ENCODE measurements around the gene L1CAM.
A peak's percentile ranks its signal among the peaks of the same experiment; 100 is the strongest.

The L1CAM gene

DNA sequence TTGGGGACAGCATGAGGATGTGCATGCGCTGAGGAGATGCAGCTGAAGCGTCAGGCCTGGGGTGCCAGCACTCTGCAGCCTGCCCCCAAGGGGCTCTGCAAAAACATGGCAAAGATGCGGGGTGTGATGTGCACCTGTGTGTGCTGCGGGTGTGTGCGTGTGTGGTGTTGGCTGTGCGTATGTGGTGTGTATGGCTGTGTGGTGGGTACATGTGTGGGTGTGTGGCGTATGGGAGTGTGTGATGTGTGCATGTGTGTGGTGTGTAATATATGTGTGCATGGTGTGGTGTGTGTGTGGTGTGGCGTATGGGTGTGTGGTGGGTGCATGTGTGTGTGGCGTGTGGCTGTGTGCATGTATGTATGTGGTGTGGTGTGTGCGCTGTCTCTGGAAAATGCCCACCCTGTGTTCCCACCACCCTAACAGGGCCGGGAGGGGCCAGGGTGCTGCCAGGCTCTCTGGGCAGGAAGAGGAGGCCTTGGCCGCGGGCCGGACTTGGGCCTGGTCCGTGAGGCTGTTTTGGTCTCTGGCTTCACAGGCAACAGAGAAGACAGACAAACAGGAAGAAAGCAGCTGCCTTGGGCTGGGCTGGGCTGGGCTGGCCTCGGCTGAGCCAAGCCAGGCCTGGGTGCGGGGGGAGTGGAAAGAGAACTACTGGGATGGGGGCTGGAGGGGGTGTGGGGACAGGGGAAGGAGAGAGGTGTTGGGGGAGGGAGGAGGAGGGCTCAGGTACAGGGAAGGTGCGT lies 17.4 kb upstream of the L1CAM start:
- DNase-seq = no peak

DNA sequence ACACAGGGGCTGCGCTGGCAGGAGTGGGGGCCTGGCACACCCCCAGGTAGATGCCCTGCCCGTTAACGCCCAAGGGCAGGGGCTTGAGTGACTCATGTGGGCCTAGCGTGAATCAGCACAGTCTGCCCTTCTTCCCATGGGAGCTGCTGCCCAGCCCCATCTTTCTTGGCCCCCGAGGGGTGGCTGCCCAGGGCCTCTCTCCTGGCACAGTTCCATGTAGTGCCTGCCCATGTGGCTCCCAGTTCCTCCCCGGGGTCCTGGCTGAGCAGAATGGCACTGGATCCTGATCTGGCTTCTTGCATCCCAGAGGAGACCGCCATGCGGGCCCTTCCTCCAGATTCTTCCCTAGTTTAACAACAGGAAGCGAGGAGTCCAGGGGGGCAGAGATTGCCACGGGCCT lies 16.4 kb upstream of the L1CAM start:
- DNase-seq = no peak

DNA sequence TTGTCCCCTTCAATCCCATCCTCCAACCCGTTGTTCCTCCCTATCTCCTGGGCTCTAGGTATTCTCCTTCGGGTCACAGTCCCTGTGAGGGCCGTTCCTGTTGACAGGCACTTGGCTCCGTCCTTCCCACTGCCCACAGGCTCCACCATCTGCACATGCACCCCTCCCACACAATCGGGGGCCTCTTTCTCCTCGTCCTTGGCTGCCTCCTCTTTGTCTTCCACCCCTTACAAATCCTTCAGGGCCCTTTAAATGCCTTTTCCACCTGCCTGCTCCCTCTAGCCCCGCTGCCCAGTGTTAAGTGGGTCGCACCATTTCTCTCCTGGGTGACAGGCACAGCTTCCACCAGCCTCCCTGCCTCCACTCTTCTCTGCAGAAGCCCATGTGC lies 15.8 kb upstream of the L1CAM start:
- no peak for DNase-seq

DNA sequence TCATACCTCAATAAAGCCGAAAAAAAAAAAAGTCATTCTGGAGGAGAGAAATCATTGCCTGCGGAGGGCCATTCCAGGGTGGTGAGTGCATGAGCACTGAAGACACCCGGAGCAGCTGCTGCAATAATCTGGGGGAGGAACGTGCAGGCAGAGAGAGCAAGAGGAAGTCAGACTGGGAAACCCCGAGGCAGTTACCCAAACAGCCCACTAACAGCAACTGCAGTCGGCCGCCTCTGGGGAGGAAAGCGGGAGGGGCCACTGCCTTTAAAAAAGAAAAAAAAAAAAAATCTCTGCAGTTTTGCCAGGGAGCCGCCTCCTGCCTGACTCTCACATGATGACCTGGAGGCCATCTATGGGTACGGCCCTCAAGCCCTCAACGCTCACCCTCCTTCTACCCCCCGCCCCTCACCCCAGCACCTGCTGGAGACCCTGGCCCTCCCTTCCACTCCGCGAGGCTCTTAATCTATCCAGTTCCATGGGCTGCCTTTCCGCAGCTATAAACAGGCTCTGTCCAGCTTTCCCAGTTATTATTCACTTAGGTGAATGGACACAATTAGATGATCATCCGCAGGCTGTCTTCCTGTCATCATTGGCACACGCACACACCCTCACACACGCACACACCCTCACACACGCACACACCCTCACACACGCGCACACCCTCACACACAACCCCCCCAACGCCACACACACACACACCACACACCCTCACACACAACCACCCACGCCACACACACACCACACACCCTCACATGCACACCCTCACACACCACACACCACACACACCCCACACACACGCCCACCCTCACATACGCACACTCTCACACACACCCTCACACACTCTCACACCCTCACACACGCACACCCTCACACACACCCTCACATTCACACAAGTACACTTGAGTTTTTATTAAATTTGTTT lies 15.1 kb upstream of the L1CAM start:
- peak in 2 of 4 experiments; percentile 18 to 33 for DNase-seq

DNA sequence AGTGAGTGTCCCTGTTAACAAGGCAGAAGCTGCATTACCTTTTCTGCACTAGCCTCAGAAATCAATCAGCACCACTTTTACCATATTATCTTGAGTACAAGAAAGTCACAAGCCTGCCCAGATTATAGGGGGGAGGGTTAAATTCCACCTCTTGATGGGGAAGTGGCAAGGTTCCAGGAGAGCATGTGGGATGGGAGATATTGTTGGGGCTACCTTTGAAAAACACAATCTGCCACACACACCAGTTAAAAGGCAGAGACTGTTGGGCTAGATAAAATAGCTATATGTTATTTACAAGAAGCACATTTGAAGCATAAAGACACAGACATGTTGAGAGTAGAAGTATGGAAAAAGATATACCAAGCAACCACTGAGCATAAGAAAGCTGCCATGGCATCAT lies 11.9 kb upstream of the L1CAM start:
- no peak for DNase-seq

DNA sequence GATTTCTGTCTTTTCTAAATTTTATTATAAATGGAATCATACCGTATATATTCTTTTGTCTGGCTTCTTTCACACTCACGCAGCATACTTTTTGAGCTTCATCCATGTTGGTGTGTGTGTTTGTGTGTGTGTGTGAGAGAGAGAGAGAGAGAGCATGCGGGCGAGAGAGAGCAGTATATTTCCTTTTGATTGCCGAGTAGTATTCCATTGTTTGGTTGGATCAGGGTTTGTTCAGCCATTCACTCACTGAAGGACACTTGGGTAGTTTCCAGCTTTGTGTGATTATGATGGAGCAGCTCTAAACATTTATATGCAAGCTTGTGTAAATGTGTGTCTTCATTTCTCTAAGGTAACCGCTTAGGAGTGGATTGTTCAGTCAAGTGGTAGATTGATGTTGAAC lies 3.1 kb upstream of the L1CAM start:
- DNase-seq = no peak

DNA sequence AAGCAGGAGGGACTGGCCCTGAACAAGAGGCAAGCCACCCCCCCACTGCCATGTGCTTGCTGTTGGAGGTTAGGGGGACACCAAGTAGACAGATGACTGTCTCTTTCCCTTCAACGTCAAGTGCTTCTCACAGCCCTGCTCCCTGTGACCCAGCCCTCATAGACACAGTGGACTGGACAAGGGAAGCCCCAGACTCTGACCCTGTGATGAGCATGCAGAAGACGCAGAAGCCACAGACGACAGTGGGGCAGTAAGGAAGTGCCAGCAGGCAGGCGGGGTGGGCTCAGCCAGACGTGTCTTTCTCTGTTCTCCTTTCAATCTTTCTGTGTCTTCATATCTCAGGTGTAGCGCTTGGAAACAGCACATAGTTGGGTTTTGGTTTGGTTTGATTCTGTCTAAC lies 2.4 kb upstream of the L1CAM start:
- no peak for DNase-seq

DNA sequence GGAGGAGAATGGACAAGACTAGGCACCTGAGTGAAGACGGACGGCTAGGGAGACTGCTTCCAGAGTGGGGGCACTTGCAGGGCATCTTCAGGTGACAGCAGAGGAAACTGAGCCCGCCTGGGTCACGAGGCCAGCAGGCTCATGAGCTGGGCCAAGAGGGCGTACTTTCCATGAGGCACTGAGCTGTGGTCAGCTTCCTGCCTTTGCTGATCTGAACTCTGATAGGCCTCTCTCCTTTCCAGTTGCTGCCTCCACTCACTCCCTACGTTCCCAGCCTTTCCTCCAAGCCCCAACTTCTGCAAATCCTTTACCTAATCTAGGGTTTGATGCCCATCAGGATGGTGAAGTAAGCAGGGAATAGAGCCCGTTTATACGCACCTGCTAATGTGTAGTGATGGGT lies 1.4 kb upstream of the L1CAM start:
- DNase-seq = no peak

DNA sequence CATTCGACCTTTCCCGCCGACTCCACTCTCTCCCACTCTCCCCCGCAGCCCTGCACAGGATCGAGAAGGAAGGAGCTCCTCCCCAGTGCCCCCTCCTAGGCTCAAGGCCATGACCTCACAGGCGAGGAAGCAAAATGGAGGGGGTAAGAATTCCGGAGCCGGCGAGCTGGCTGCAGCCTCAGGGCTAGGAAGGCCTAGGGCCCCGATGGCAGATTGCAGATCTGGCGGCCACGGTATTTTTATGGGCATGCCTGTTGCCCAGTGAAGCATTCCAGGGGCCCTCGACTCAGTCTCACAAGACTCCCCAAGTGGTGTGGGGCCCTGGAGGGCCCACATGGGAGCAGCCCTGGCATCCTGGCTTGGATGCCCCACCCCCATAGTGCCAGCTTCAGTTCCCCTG lies 942 bp upstream of the L1CAM start:
- no peak for DNase-seq

DNA sequence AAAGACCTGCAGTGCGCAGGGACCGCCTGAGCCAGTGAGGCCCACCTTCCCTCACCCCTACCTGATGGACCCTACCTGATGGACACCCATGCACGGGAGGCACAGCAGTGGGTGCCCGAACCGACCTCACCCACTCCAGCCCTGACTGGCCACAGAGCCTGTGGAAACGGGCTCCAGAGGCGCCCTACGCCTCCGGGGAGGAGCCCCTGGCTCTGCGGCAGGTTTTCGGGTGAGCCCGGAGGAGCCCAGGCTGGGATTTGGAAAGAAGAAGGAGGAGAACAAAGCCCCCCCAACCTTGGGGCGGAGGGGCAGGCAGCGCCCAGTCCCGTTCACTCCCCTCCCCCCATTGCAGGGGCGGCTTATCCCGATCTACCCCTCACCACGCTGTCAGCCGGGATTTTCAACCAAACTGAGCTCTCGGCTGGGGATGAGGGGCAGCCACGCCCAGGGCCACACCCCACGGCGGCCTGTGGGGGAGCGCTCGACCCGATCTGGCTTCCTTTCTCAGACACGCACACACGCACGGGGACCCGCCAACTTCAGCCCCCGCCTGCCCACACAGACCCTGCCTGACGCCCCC lies 675 bp downstream of the L1CAM start:
- no peak for DNase-seq

DNA sequence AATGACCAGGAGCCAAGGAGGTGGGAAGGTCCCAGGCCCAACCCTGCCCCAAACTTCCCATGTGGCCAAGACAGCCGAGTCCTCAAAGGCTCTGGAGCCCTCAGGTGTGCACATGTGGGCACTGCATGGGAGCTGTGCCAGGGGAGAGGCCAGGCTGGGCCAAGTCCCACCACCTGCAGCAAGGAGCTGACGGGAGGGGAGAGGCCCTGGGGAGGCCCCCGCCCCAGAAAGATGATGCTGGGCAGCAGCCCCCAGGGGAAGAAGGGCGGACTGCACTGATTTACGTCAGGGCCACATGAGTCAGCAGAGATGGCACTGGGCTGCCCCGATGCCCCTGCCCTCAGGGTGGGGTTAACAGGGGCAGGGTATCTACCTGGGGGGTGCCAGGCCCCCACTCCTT lies 1.4 kb downstream of the L1CAM start:
- no peak for DNase-seq

DNA sequence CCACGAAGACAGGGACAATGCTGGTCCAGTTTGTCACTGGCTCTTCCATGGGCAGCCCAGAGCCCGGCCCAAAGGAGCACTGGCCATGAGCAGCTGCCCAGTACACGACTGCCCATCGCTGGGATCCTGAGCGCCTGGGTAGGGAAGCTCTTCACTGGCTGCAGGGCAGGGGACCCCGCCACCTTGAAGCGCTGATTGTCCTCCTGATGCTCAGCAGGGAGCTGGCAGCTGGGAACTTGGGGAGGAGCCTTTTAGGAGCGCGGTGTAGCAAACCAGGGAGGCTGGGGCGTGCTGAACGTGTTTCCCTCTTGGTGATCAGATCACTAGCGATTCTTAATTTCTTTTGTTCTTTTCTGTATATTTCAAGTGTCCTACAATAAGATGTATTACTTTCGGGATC lies 1.8 kb downstream of the L1CAM start:
- DNase-seq = no peak

DNA sequence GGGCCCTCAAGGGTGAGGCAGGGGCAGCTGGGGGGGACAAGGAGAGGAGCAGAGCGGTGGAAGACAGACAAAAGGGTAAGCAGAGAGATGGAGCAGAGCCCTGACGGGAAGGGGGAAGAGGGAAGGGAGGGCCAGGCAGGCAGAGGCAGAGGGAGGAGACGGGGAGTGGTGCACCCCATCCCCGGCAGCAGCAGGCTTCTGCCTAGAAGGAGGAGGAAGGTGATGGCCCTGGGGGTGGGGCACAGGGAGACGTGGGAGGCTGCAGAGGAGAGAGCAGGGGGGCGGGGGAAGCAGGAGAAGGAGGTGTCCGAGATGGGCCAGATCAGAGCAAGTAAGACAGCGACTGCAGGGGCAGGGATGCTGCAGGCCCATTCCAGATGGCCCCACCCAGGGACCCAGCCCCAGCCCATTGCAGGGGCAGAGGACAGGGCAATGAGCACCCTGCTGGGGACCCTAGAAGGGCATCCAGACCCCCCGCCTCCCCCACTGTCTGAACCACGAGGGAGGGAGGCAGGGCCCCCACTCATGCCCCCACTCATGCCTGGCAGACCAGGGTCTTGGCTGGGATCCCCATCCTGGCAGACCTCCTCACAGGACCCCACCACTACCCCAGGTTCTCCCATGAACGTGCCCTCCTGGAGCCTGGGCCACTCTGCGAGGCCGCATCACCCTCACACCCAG lies 2.7 kb downstream of the L1CAM start:
- DNase-seq = no peak

DNA sequence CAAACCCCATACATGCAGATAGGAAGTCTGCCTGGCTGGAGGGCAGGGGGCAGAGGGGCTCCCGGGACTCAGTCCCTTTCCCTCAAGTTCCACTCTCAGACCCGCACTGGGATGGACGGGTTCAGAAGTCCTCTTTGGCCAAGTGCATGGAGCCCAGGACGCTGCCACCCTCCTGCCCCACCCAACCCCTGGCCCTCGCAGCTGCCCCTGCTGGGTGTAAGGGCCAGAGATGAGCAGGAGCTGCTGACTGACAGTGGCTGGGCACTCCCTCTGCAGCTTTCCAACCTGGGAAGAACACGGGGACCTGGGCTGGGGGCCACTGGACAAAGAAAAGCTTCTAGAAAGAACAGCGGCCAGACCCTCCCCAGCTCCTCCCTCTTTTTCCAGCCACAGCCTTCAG lies 3.4 kb downstream of the L1CAM start:
- no peak for DNase-seq

DNA sequence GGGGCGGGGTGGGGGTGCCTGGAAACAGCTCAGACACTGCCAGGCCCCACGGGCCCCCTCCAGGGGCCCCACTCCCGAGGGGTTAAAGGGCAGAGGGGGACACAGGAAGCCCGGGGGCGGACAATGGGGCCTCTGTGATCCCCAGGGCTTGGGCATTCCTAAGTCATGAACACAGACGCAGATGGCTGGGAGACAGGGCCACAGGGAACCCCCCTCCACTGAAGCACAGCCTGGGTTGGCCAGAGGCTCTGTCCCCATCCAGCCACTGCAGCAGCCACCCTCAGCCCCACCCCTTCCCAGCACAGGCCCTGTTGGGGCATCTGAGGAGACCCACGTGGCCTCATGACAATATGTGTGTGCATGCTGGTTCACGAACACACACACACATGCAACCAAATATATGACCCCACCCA lies 3.9 kb downstream of the L1CAM start:
- DNase-seq = no peak

DNA sequence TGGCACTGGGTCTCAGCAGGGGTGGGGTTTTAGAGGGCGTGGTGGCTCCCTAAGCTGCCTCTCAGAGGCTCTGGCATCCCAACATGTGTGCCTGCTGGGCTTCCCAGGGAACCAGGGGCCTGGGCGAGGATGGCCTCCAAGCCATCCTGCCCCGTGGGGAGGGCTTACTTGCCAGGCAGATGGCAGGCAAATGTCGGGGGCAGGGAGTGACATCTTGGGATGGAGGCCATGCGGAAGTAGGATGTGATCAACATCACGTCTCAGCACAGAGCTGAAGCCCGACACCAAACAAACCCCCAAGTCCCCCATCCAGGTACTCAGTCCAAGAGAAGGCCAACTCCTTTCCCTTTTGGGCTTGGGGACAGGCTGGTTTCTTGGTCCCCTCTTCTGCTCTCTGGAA lies 4.7 kb downstream of the L1CAM start:
- no peak for DNase-seq

DNA sequence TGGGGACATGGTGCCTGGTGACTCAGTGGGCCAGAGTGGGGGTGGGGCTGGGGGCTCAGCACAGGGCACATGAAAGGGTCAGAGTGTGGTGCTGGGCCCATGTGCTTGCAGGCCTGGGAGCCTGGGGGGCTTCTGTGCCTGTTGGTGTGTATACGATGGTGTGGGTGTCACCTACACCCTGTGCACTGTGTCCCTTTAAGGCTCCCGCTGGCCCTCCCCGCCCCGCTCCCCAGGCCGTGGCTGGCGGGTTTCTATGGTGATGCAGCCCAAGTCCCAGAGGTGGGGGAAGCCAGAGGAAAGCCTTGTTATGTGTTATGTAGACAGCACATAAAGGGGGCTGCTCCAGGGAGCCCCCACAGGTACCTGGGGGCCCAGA lies 5.5 kb downstream of the L1CAM start:
- DNase-seq = no peak

DNA sequence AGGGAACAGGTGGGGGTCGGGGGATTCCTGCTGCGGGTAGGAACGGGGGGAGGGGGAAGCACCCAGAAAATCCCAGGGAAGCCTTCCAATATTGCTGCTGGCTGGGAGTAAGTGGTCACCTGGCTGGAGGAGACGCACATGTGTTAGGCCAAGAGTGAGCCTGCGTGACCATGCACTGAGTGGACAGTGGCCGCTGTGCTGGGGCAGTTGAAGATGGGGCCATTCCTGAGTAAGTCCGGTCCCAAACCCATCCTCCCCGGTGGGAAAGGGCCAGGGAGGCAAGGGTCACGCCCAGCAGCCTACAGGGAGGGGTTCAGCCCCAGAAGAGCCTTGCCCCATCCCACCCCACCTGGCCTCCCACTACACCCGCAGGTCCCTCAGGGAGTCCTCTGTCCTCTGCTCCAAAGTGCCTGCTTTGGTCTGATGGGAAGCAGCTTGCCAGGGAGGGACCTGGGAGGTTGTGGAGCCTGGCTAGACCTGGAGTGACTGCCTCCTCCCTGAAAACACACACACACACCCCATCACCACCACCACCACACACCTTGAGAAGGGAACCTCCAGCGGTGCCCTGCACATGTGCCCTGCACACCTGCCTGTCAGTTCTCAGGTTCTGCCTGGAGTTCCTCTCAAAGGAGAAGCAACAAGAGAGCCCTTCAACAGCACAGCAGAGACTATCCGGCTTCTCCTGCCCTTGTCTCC lies 6.1 kb downstream of the L1CAM start:
- DNase-seq = no peak

DNA sequence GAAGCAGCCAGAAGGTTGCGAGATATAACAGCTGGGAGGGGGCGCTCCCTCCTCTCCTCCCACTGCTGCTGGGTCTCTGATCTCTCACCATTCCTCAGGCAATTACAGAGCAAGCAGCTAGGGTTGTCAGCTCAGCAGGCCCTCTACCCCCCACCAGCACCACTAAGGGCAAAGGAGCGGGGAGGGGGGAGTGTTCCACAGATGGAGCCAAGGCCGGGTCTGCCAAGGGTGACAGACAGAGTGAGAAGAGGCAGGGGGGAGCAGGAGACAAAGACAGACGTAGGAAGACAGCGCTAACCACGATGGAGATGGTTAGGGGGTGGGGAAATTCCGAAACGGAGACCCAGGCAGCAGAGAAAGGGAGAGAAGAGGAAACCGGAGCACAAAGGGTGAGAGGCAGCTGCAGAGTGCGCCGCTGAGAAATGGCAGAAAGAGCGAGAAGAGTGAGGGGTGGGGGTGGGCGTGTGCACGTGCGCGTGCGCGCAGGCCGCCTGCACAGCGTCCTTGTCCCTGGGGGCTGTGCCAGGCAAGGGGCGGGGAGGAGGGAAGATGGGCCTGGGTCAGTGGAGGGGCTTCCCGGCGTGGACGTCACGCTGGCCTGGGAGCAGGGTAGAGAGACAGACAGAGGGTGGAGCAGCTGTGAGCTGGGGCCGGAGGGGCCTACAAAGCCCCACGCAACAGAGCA lies 6.9 kb downstream of the L1CAM start:
- no peak for DNase-seq

DNA sequence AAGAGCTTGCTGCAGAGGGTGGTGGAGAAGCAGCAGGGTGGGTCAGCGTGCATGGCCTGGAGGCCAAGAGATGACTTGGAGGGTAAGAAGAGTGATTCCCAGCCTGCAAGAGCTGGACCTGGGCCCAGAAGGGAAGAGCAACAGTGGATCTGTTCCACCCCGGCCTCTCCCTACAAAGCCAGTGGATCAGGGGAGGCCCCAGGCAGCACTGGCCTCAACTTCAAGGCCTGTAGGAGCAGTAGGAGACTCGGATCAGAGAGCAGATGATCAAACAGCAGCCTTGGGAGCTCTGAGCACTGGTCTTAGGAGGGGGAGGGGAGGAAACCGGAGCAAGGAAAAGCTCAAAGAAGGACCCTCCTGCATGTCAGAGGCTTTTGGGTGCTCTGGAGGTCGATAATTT lies 7.6 kb downstream of the L1CAM start:
- no peak for DNase-seq

DNA sequence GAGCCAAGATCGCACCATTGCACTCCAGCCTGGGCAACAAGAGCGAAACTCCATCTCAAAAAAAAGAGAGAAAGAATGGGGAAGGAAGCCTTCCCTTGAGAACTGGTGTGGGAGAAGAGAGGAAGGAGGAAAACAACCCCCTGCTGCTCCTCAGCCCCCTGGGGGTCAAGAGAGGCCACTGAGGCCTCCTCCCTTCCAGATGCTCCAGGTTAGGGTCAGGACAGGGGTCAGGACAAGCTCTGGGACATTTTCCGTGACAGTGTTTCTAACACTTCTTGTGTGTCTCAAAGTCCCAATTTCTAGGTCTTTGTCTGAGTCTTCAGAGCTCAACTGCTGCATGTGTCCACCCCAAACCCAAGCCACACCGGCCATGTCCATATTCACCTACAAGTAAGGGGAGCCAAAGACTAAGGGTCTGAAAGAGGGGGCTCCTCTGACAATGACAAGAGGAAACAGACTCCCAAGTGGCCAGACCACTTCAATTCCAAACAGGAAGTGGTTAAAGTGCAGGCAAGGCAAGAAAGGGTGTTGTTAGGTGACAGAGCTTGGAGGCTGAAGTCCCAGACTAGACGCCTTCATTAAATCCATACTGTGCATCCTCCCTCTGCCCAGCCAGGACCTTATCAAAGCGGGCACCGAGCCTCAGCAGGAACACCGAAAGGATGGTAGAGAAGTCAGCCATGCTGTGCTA lies 8.3 kb downstream of the L1CAM start:
- DNase-seq = no peak

DNA sequence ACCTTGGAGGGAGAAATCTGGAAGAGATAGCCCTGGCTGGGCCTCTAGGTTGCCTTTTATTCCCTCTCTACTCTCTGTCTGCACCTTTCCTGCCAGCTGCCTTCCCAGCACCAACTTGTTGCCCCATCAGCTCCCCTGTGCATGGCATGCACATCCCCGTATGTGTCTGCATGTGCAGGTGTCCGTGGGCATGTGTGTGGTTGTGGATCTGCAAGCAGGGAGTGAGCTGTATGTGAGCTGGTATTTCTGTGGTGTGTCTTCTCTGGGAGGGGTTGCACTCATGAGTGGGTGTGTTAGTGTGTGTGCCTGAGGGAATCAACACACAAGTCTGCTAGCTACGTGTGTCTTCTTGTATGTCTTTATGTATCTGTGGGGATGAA lies 9.9 kb downstream of the L1CAM start:
- DNase-seq = no peak
